HK-2 (cell line): ENCODE measurements around the gene MDK.

Source experiments
- DNase-seq: peaks from one replicate; pipeline ENCODE4 v3.0.0-alpha.2; 2018; ENCODE audit not compliant: unreplicated experiment

Gene MDK, protein sequence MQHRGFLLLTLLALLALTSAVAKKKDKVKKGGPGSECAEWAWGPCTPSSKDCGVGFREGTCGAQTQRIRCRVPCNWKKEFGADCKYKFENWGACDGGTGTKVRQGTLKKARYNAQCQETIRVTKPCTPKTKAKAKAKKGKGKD

DNA sequence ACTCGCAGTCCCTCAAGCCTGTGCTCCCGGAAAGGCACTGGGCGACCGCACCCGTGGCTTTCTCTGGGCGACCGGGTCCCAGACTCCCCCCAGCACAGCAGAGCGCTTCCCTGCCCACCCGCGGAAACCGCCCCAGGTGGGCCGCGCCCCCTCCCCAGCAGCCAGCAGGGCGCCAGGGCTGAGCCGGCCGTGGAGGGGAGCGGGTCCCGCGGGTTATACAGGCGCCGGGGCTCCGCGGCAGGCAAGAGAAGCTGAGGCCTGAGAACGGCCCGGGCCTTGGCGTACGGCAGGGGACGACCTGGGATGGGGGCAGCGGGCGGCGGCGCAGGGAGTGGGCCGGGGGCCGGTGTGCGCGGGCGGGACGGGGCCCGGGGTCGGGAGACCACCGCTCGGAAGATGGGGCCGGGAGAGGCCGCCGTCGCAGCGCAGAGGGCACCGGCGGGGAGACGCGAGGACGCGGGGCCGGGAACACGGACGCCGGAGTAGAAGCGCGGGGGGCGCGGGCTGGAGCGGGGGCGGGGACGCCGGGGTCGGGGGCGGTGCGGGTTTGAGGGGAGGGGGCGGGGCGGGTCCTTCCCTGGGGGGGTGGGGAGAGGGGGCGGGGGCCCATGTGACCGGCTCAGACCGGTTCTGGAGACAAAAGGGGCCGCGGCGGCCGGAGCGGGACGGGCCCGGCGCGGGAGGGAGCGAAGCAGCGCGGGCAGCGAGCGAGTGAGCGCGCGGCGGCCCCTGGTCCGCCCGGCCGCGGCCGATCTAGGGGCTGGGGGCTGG, at the start of gene MDK:
Gene MDK, plus strand, starts transcription at position 622 of the 771 bp plus-strand sequence. CDS start 389 bp downstream, outside the sequence.
- DNase-seq = no peak

DNA sequence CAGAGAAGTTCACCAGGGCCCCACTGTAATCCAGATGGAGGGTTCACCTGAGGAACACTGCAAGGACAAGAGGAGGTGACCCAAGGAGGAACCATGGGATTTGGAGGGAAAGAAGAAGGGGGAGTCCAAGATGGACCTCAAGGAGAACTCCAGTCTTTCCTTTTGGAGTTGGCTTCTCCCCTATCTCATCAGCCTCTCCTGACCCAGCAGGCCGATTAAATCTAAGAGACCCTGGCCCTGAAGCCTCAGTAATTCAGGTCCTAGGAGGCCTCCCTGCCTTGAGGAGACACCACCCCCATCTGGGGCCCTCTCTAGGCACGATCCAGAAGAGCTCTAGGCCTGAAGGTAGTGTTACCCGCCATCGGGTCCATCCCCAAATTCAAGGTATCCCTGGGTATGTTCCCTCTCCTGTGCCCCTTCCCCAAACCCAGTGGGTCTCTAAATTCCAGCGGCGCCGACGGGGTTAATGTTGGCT, 49.3 kb upstream of the MDK start:
- DNase-seq = no peak

DNA sequence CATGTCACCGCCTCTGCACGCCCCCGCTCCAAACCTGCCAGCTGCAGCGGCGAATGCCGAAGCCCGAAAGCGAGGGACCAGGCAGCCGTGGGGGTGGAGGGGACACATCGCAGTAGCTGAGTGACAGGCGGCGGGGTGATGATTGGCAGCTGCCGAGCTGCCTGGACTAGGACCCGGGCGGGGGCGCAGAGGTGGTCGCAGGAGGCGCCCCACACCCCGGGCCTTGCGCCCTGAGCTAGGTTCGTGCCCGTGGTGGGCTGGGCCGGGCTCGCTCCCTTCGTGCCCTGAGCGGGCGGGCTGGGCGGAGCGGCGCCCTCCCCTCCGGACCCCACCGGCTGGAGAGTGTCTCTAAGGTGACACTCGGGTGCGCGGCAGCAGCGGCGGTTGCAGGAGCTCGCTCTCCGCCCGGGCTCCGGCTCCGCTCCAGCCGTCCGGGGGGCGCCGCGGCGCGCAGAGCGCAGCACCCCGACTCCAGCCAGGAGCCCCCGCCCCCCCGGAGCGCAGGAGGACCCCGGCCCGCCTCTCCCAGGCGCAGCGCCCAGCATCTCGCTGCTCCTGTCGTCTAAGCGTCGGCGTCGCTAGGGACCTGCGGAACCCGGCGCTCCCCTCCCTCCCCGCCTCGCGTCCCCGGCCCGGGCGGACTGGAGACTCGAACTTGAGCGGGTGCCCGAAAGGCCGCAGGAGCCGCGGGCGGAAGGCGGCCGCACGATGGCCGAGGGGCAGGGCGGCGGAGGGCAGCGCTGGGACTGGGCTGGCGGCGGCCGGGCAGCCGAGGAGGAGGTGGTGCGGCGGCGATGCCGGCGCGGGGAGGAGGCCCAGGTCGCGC, 48.7 kb upstream of the MDK start:
- DNase-seq = no peak

DNA sequence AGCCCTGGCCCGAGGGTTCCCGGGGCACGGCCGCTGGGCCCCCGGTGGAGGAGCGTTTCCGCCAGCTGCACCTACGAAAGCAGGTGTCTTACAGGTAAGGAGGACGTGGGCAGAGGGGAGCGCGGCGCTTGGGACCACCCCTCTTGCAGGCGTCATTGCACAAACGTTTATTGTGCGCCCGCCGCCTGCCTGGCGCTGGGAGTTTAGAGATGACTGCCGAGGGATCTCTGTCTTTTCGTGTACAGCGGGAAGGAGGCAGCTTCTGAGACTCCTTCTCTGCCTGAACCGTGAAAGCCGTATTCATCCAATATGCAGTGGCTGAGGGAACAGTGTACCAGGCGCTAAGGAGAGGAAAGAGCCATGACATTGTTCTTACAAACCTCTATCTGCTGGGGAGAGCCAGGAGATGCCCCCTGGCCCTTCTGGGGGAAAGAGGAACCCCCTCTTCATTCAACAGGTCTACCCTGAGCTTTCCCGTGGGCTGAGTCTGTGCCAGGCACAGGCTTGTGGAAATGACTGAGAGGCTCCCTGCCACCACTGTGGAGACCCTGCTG, 48.0 kb upstream of the MDK start:
- DNase-seq = no peak

DNA sequence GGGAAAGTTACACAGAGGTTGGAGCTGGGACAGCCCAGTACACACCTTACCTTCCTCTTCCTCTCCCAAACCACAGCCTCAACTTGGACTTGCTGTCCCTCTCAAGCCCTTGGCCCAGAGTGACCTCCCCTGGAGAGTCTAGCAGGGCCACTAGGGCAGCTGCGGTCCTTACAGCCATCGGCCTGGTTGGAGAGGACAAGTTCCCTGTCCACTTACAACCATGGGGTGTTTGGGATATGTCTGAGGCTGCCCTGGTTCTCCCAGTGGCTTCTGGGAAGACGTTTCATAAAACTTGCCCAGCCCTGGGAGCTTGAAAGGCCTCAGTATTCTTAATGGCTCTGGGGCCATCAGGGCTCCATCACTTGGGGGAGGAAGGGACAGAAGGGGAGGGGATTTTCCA, 47.3 kb upstream of the MDK start:
- DNase-seq = no peak

DNA sequence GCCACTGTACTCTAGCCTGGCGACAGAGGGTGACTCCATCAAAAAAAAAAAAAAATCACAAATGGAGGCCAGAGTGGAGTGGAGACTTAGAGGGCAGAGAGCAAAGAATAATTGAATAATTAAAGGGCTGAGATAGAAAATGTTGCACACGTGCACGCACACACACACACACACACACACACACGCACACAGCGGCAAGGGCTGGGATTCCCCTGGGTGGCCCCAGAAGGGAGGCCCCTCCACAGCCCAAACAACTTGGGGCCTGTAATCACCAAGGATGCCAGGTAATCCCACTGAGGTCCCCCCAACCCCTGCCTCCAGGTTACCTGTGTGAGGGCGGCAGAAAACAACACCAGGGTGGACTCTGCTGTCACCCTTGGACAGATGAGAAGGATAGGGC, 46.2 kb upstream of the MDK start:
- DNase-seq = no peak

DNA sequence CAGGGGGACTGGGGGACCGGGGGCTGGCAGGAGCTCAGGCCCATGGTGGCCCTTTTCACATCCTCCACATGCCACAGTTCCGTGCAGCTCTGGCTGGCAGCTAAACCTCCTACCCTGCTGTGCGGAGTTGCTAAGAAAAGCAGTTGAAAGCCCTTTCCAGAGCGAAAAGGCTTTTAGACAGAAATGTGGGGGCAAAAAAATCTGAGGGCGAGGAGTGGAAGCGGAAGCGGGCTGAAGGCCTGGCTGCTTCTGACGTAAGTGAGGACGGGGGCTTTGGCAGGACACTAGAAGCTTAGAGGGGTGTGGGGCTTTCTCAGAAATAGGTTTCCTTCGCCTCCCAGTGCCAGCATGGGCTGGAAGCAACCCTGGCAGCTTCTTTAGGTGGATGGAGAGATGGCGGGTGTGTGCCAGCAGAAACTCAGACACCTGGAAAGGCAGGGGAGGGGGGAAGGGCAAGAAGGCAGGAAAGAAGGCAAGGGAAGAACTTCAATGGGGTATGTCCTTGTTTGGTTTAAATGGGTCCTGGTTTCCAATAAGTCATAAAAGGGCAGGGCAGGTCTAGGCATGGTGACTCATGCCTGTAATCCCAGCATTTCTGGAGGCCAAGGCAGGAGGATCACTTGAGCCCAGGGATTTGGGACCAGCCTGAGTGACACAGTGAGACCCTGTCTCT, 45.4 kb upstream of the MDK start:
- DNase-seq = no peak

DNA sequence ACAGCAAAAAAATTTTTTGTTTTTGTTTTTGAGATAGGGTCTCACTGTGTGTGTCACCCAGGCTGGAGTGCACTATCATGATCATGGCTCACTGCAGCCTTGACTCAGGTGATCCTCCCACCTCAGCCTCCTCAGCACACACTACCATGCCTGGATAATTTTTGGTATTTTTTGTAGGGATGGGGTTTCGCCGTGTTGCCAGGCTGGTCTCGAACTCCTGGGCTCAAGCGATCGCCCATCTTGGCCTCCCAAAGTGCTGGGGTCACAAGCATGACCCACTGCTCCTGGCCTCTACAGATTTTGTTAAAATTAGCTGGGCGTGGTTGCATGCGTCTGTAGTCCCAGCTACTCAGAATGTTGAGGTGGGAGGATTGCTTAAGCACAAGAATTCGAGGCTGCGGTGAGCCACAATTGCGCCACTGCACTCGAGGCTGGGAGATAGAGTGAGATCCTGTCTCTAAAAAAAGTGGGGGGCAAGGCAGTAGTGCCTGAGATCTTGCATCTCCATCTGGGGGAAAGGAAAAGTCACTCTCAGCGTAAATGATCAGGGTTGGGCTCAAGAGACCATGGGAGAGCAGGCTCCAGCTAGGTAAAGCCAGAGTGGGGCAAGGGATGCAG, 44.8 kb upstream of the MDK start:
- DNase-seq = no peak

DNA sequence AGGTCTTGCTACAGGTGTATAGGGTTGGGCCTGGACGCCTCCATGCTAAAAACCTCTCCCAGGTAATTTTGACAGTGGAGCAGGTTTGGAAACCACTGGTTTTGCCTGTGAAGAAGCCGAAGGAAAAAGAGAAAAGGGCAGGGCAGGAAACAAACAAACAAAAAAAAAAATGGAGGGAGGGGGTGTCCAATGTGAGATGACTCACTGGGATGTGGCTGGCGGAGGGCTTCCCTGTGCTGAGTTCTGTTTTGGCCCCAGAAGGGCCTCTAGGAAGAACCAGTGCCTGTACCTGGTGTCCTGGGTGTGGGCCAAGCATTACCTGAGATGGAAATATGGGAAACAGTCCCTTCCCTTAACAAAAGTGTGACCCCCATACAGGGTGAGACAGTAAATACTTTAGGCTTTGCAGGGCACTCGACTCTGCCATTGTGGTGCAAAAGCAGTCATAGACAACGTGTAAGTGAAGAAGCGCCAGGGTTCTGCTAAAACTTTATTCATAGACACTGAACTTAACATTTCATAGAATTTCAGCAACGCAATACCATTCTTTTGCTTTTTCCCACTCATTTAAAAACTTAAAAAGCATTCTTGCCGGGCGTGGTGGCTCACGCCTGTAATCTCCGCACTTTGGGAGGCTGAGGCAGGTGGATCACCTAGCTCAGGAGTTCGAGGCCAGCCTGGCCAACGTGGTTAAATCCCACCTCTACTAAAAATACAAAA, 43.7 kb upstream of the MDK start:
- DNase-seq = no peak

DNA sequence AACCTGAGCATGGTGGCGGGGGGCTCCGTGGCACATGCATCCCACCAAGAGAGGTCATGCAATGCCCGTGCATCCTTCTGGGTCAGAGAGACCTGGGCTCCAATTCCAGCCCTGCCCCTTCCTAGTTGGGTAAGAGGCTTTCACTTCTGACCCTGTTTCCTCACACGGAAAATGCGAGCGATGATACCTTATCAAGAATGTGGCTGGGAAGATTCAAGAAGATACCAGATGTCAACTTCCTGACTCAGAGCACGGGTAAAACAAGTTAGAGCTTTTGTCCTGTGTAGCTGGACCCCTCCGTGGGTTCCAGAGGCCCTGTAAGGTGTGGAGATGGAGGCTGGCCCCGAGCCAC, 42.9 kb upstream of the MDK start:
- no peak for DNase-seq

DNA sequence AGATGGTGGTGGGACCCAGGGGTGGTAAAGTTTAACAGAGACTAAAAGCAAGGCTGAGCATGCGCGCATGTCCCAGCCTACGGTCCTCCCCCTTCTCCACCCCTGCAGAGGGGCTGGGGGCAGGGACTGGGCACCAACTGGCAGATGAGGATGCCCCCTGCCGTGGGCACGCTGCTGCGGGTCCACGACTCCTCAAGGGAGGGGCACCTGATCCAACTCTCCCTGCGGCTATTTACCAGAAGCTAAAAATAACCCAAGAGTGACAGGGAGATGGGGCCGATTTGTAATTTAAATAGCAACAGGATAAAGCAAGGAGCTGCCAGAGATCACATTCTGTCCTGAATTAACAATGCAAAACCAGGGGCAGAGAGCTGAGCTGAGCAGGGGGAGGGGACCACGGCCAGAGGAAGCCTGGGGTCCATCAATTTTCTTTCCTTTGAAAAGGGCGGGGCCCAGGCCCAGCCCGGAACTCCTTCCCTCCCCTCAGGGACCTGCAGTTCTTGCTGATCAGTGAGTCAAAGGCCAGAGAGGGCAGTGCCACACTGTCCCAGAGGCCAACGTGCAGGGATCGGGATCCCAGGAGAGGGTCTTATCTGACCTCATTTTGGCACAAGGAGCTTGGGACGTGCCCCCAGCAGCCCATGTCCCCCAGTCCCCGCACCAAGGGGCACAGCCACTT, 42.3 kb upstream of the MDK start:
- DNase-seq = no peak

DNA sequence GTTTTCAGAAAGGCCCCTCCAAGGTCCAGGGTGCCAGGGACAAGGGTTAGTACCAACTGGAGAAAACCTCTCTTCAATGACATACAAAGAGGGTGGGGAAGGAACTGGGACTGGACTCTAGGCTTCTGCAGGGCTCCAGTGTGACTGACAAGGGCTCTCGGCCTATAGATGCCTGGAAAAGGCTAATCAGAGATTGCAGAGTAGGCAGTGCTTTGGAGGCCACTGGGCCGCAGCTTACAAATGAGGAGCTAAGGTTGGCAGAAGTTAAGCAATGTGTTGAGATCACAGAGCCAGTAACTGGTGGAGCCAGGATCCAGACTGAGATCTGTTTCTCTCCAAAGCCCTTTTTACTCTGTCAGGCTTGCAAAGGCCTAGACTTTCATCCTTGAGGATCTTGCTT, 41.7 kb upstream of the MDK start:
- DNase-seq = no peak

DNA sequence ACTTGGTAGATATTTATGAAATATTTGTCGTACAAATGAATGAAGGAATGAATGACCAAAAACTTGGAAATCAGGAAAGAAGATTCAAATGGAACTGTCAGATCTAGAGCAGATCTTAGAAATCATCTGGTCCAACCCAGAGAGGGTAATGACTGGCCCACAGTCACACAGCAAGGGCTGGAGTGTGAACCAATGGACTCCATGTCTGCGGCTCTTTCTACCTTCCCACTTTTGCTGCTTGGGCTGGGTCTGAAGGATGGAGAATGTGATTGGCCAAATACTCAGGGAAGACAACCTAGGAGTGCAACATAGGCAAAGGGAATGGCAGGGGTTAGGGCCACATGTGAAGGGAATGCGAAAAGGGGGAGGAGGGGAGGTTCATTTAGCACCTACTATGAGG, 40.0 kb upstream of the MDK start:
- no peak for DNase-seq

DNA sequence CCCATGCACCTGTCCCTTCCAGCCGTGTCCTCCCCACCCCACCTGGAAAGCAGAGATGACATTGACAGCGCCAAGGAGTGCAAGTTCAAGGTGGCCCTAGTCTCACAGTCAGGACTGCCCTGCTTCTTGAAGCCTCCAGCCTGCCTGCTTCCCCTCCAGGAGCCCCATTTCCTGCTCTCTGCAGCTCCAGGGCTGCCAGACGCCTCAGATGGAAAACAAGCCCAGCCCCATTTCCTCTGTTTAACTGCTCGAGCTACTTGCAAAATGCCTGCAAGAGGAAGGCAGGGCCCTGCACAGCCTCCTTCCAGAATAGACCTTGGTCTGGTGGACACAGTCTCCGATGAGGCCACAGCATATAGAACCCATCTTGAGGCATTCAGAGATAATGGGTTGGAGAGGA, 39.2 kb upstream of the MDK start:
- DNase-seq = no peak

DNA sequence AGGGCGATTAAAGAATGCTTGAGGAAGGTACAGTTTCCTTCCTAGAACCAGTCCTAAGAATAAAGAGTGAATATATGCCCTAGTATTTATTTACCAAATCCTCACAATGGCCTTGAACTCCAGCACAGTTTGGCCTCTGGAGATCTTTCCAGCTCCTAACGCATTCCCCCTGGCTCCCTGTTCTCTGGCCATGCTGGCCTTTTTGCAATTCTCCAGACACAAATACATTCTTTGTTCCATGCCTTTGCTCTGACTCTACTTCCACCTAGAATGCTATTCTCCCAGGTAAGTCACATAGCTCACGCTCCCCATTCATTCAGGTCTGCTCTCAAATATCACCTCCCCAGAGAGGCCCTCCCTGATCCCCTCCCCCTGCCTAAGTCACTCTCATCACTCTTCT, 37.9 kb upstream of the MDK start:
- no peak for DNase-seq

DNA sequence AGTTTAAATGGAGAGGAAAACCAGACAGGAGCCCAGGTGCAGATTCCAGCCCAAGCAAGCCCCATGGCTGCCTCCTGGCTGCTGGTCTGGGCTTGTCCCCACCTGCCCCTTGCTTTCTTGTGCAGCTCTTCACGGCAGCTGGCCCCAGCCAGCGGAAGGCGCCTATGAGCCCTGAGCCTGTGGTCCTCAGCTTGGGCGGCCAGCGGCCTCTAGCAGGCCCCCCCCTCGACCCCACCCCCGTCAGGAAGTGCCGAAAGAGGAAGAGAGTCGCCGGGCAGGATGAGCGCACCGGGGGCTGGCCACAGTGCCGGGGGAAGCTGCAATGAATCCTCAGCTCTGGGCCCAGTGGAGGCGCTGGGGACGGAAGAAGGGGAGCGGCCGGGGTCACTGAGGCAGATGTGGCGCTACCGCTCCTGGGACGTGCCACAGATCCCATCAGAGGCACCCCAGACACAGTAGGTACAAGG, 36.3 kb upstream of the MDK start:
- no peak for DNase-seq

DNA sequence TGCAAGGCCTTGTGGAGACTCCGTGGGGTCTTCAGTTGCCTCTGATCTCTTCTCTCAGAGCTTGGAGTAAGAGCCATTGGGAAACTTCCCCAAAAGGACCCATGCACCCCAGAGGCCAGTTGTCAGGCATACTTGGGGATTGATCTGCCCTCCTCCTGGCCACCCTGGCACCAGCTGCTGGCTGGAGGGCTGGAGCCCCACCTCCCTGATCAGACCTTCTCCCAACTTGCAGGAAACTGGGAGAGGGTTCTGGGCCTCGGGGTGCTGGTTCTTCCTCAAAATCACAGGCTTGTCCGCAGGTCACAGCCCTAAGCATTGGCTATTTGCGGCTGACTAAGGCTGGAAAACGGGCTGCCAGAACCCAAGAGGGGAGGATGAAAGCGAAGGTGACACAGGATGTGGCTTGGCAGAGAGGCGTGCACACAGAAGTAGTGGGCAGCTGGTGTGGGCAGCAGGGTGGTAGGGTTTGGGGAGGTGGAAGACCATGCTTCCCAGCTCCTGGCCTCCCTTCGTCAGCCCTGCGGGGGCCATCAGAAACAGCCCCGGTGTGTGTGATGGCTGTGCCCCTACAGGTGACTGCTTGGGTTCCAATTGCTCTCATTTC, 35.5 kb upstream of the MDK start:
- no peak for DNase-seq

DNA sequence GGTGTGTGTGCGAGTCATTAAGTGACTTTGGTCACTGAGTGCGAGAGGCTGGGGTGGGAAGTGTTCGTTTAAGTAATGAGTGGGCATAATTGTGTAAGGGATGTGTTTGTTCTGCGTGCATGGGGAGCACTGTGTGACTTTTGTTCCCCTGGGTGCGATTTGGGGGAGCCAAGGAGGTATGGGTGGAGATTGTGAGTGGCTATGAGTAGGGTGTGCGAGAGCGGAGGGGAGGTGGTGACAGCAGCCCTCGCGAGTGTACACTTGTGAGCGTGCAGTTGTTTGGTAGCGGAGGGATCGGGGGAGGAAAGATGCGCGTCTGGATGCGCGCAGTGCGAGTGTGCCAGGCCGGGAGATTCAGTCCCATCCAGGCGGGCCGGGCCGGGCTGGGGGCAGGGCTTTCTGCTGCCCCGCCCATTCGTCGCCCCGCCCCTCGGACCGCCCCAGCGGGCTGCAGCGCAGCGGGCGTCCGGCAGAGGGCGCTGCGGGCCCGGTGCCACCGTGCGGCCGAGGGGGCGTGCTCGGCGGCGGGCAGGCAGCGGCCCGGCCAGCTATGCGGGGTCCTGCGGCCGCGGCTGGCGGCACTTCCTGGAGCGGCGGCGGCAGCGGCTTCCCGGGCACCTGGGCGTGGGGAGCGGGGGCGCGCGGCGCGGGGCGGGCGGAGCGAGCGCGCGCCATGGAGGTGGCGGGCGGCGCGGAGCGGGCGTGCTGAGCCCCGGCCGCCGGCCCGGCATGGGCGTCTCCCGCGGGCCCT, 34.4 kb upstream of the MDK start, which contains the start of gene DGKZ:
Gene DGKZ, plus strand, starts transcription at position 578 of the 751 bp plus-strand sequence. CDS start 197 bp downstream, outside the sequence.
- peak; percentile 84 for DNase-seq
